ENCODE data around the gene LRRC8B. TPM values are rescaled to one million over a fixed set of nuclear protein-coding genes. Genes with fewer than 3 reads are reported as not detected.
A peak's percentile ranks its signal among the peaks of the same experiment; 100 is the strongest.

The LRRC8B gene
- total and polyA plus RNA-seq, 9 of the 15 experiments (the other 6 are each of a cell fraction or from before 2014, with no cell fraction given) = 4.3 to 43.7 (median 14.4) TPM

- TF ChIP-seq ZNF407 (IDR thresholded peaks at IDR 0.05; ENCODE audit: low read depth) (no peak), ZBTB34 (CRISPR knock-in tag; IDR thresholded peaks at IDR 0.05) (no peak), SOX6 (IDR thresholded peaks at IDR 0.05) (0 out of 2 replicates have a peak, but pooled peaks have one; percentile 31), BDP1 (IDR thresholded peaks at IDR 0.05; ENCODE audit: insufficient read depth, insufficient read length) (no peak), ATF3 (IDR thresholded peaks at IDR 0.05) (peak; percentile 20; the same call in 1 of the 2 replicates), ATF3 (CRISPR knock-in tag; conservative IDR thresholded peaks at IDR 0.05) (no peak), SREBF1 (IDR thresholded peaks at IDR 0.05; ENCODE audit: borderline replicate concordance, low read depth, low read length) (no peak), NR2C2 (CRISPR knock-in tag; IDR thresholded peaks at IDR 0.05) (no peak), NR2C2 (tag; IDR thresholded peaks at IDR 0.05) (no peak), KAT8 (IDR thresholded peaks at IDR 0.05; ENCODE audit: low read depth) (no peak), MTA1 (IDR thresholded peaks at IDR 0.05; ENCODE audit: borderline replicate concordance) (no peak), RBBP5 (IDR thresholded peaks at IDR 0.05; ENCODE audit: borderline replicate concordance, insufficient read depth, low read length, poor library complexity, severe bottlenecking) (peak; percentile 43), THRA (IDR thresholded peaks at IDR 0.05) (peak; percentile 49; the same call in 1 of the 2 replicates), MBD2 (IDR thresholded peaks at IDR 0.05; ENCODE audit: borderline replicate concordance, low read depth) (no peak)
- TF ChIP-seq, protein P1, sequence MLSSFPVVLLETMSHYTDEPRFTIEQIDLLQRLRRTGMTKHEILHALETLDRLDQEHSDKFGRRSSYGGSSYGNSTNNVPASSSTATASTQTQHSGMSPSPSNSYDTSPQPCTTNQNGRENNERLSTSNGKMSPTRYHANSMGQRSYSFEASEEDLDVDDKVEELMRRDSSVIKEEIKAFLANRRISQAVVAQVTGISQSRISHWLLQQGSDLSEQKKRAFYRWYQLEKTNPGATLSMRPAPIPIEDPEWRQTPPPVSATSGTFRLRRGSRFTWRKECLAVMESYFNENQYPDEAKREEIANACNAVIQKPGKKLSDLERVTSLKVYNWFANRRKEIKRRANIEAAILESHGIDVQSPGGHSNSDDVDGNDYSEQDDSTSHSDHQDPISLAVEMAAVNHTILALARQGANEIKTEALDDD (IDR thresholded peaks at IDR 0.05) = peak; percentile 59
Measured at GRCh38 chr1:89608319-89608983, 83.8 kb downstream of the LRRC8B start (continued).
